K562 (cell line): ENCODE results near the gene CREB3L1. TPM values are rescaled to one million over a fixed set of nuclear protein-coding genes. Genes with fewer than 3 reads are reported as not detected.

Experiments used
- FUS ChIP-seq: fragments of 200-400 bp; formaldehyde crosslinking; optimal IDR thresholded peaks from 2 replicates; pipeline ENCODE3; 2017; ENCODE audit warnings: low read depth, low read length
- KDM1A ChIP-seq, 2 experiments: fragments of 450-650 bp; IDR thresholded peaks; 2 replicates each; pipeline ENCODE4 v1.6.1; 2016; ENCODE audit warnings: mild to moderate bottlenecking in 2 of 2
- POLR2B ChIP-seq: fragments of 450-650 bp; IDR thresholded peaks from 2 replicates; pipeline ENCODE4 v1.6.1; 2018; ENCODE audit warnings: low read depth; ENCODE audit not compliant: partially characterized antibody
- PREB ChIP-seq: sonication (generic); formaldehyde crosslinking; IDR thresholded peaks from 2 replicates; pipeline ENCODE4 v1.8.1; 2023; ENCODE audit warnings: mild to moderate bottlenecking, missing genetic modification reagents
- PRMT5 ChIP-seq: sonication (generic); formaldehyde crosslinking; IDR thresholded peaks from 2 replicates; pipeline ENCODE4 v1.5.0; 2020; ENCODE audit warnings: missing genetic modification reagents
- SRF ChIP-seq, 2 experiments: fragments of 250-450, 450-650 bp in 1 of 2; sonication (Bioruptor Pico) in 1 of 2; sonication (generic) in 1 of 2; formaldehyde crosslinking; IDR thresholded peaks; 2 replicates each; pipeline versions ENCODE4 v1.5.0 to v1.5.1; 2020 to 2022; ENCODE audit warnings: mild to moderate bottlenecking in 1 of 2, missing genetic modification reagents in 1 of 2
- SRSF1 ChIP-seq: fragments of 200-400 bp; formaldehyde crosslinking; IDR thresholded peaks from 2 replicates; pipeline ENCODE4 v1.6.1; 2017; ENCODE audit warnings: mild to moderate bottlenecking, low read depth, low read length, moderate library complexity
- THRB ChIP-seq: fragments of 450-650 bp; formaldehyde crosslinking; conservative IDR thresholded peaks from 2 replicates; pipeline ENCODE4 v1.4.0; 2022; ENCODE audit warnings: mild to moderate bottlenecking, missing genetic modification characterization
- ZMIZ1 ChIP-seq, 2 experiments: fragments of 150-350 bp in 1 of 2; IDR thresholded peaks; 2 replicates each; pipeline ENCODE4 v1.6.1; 2012 to 2016; ENCODE audit warnings: low read depth in 2 of 2, low read length in 2 of 2, mild to moderate bottlenecking in 1 of 2, moderate library complexity in 1 of 2
- ZNF143 ChIP-seq: sonication (generic); formaldehyde crosslinking; IDR thresholded peaks from 2 replicates; pipeline ENCODE4 v1.9.0; 2022; ENCODE audit warnings: mild to moderate bottlenecking, missing genetic modification reagents
- ZNF280B ChIP-seq: fragments of 250-450 bp; sonication (Bioruptor Pico); IDR thresholded peaks from 2 replicates; pipeline ENCODE4 v1.5.1; 2021; ENCODE audit warnings: mild to moderate bottlenecking
- ZNF655 ChIP-seq: fragments of 250-450 bp; sonication (Bioruptor Pico); IDR thresholded peaks from 2 replicates; pipeline ENCODE4 v1.5.0; 2021
- ZNF766 ChIP-seq: fragments of 200-800 bp; sonication (Bioruptor generic); conservative IDR thresholded peaks from 2 replicates; pipeline ENCODE4 v1.6.1; 2016; ENCODE audit warnings: missing genetic modification characterization, missing compliant biosample characterization
- polyA plus RNA-seq, 8 experiments: library from polyadenylated mRNA; depleted of rRNA in 4 of 8; stranded (reverse) in 5 of 8; unstranded in 3 of 8; fragments of >200 nt; fragmentation: Nextera tagmentation in 2 of 8; fragmentation: Illumina TruSeq in 1 of 8; extraction: Ambion mirVana in 2 of 8; extraction: Trizol in 1 of 8; gene quantifications; 2 replicates each; pipeline versions ENCODE4 v1.2.1 to v1.2.3, GENCODE V29; 2011 to 2014; ENCODE audit warnings: inconsistent platforms in 1 of 8, missing spikeins in 1 of 8
- total RNA-seq, 7 experiments: library from RNA; depleted of rRNA in 6 of 7; stranded (reverse); fragments of >200 nt in 6 of 7; fragmentation: Illumina TruSeq in 2 of 7; extraction: Trizol in 2 of 7; gene quantifications; 2 replicates each; pipeline versions ENCODE4 v1.2.1 to v1.2.3, GENCODE V29; 2011 to 2021; ENCODE audit warnings: low replicate concordance in 1 of 7

CREB3L1 gene
- total and polyA plus RNA-seq, 9 of the 15 experiments (the other 6 are each of a cell fraction or from before 2014, with no cell fraction given) = 1.2 to 27.6 (median 3.7) TPM

GRCh38 chr11:46352063-46352841, 74.8 kb downstream of the CREB3L1 start (continued):
- TF ChIP-seq PREB (no peak), KDM1A (IDR thresholded peaks at IDR 0.05) (no peak), ZNF655 (CRISPR knock-in tag) (no peak), ZNF766 (CRISPR knock-in tag) (no peak), SRSF1 (no peak), FUS (no peak), PRMT5 (CRISPR knock-in tag) (no peak), ZMIZ1 (IDR thresholded peaks at IDR 0.05; ENCODE audit: low read depth in 2 of 2, low read length in 2 of 2) (0 out of 4 replicates have a peak, but pooled peaks of 1 of the 2 experiments have one; percentile 31), SRF (CRISPR knock-in tag; IDR thresholded peaks at IDR 0.05) (no peak), ZNF143 (CRISPR knock-in tag) (no peak), POLR2B (no peak), ZNF280B (no peak), THRB (CRISPR knock-in tag) (no peak)
